Smooth muscle cell (in vitro differentiated cells): Measurements from ENCODE around the gene REEP5. TPM values are rescaled to one million over a fixed set of nuclear protein-coding genes. Genes with fewer than 3 reads are reported as not detected.

ENCODE experiments used
- DNase-seq: peaks from one replicate; lab custom pipeline; 2025; ENCODE audit not compliant: unreplicated experiment; lab: John Stamatoyannopoulos, UW
- H2AFZ ChIP-seq: fragments of 200-600 bp; sonication (generic); 2 replicates; pipeline ENCODE4 v1.6.0; 2016; ENCODE audit warnings: antibody characterized with exemption, low read depth, mild to moderate bottlenecking
- H3F3A ChIP-seq: fragments of 200-600 bp; sonication (generic); 2 replicates; pipeline ENCODE4 v1.6.0; 2017; ENCODE audit warnings: antibody characterized with exemption, low read depth
- H3K27ac ChIP-seq: fragments of 200-600 bp; sonication (generic); 2 replicates; pipeline ENCODE4 v1.5.1; 2016; ENCODE audit warnings: low read depth, mild to moderate bottlenecking
- H3K27me3 ChIP-seq: fragments of 200-600 bp; sonication (generic); 2 replicates; pipeline ENCODE4 v1.6.1; 2016; ENCODE audit warnings: low read depth, mild to moderate bottlenecking
- H3K36me3 ChIP-seq: fragments of 200-600 bp; sonication (generic); 2 replicates; pipeline ENCODE4 v1.5.1; 2016; ENCODE audit warnings: low read depth
- H3K4me1 ChIP-seq: fragments of 200-600 bp; sonication (generic); 2 replicates; pipeline ENCODE4 v1.5.1; 2016; ENCODE audit warnings: low read depth
- H3K4me2 ChIP-seq: fragments of 200-600 bp; sonication (generic); 2 replicates; pipeline ENCODE4 v1.6.0; 2016; ENCODE audit warnings: mild to moderate bottlenecking
- H3K4me3 ChIP-seq: fragments of 200-600 bp; sonication (generic); 2 replicates; pipeline ENCODE4 v1.5.1; 2016; ENCODE audit warnings: mild to moderate bottlenecking
- H3K79me2 ChIP-seq: fragments of 200-600 bp; sonication (generic); 2 replicates; pipeline ENCODE4 v1.6.0; 2016; ENCODE audit warnings: low read depth, mild to moderate bottlenecking
- H3K9ac ChIP-seq: fragments of 200-600 bp; sonication (generic); 2 replicates; pipeline ENCODE4 v1.6.0; 2016; ENCODE audit warnings: low read depth
- H3K9me3 ChIP-seq: fragments of 200-600 bp; sonication (generic); replicated peaks from 2 replicates; pipeline ENCODE4 v1.5.1; 2016; ENCODE audit warnings: low read depth
- H4K20me1 ChIP-seq: fragments of 200-600 bp; sonication (generic); 2 replicates; pipeline ENCODE4 v1.6.0; 2016; ENCODE audit warnings: low read depth
- CTCF ChIP-seq: fragments of 200-600 bp; sonication (generic); IDR thresholded peaks from 2 replicates; pipeline ENCODE4 v1.5.1; 2017; ENCODE audit warnings: borderline replicate concordance, mild to moderate bottlenecking, antibody characterized with exemption; ENCODE audit not compliant: insufficient read depth, poor library complexity, severe bottlenecking
- WGBS: methylation state at CpG from one replicate; pipeline ENCODE4 v1.1.7; 2016; ENCODE audit warnings: low lambda C conversion rate; 5-methylcytosine and 5-hydroxymethylcytosine counted together
- polyA plus RNA-seq: library from polyadenylated mRNA; unstranded; fragments of >200 nt; fragmentation: Nextera tagmentation; extraction: Ambion mirVana; gene quantifications from 2 replicates; pipeline ENCODE4 v1.2.1, GENCODE V29; 2016
- total RNA-seq: library from RNA; depleted of rRNA; stranded (reverse); fragments of >200 nt; gene quantifications from 2 replicates; pipeline ENCODE4 v1.2.3, GENCODE V29; 2014

REEP5 gene
- total and polyA plus RNA-seq, 2 experiments from 2014 or later: 59.0 to 178 TPM

DNA sequence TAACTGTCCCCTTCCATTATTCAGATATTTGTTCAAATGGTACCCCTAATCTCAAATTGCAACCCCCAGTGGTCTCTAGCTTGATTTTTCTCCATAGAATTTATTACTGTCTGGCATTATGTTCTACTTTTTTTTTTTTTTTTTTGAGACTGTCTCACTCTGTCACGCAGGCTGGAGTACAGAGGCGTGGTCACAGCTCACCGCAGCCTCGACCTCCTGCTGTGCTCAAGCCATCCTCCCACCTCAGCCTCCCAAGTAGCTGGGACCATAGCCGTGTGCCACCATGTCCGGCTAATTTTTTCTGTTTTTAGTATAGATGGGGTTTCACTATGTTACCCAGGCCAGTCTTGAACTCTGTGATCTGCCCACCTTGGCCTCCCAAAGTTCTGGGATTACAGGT lies 2.0 kb upstream of the REEP5 start:
- no peak overlapping the region for H3K27ac ChIP-seq
- peaks cover 20% of the 10 kb centered on the region for H3K79me2 ChIP-seq
- no peak overlapping the region for H3K4me3 ChIP-seq
- no peak for DNase-seq
- no peaks in the 10 kb centered on the region for H3K27me3 ChIP-seq
- 91% methylated on average over 6 of the region's 6 CpGs for WGBS
- no peak overlapping the region for H2AFZ ChIP-seq
- H3K36me3 ChIP-seq: no peaks in the 10 kb centered on the region
- H3K4me2 ChIP-seq: no peak overlapping the region
- H3K9ac ChIP-seq: no peak overlapping the region
- no peak for TF ChIP-seq CTCF
- H3F3A ChIP-seq: peaks cover 5% of the 10 kb centered on the region
- H3K9me3 ChIP-seq: no peaks in the 10 kb centered on the region
- peaks cover 9% of the 10 kb centered on the region for H3K4me1 ChIP-seq
- peaks cover 17% of the 10 kb centered on the region for H4K20me1 ChIP-seq

DNA sequence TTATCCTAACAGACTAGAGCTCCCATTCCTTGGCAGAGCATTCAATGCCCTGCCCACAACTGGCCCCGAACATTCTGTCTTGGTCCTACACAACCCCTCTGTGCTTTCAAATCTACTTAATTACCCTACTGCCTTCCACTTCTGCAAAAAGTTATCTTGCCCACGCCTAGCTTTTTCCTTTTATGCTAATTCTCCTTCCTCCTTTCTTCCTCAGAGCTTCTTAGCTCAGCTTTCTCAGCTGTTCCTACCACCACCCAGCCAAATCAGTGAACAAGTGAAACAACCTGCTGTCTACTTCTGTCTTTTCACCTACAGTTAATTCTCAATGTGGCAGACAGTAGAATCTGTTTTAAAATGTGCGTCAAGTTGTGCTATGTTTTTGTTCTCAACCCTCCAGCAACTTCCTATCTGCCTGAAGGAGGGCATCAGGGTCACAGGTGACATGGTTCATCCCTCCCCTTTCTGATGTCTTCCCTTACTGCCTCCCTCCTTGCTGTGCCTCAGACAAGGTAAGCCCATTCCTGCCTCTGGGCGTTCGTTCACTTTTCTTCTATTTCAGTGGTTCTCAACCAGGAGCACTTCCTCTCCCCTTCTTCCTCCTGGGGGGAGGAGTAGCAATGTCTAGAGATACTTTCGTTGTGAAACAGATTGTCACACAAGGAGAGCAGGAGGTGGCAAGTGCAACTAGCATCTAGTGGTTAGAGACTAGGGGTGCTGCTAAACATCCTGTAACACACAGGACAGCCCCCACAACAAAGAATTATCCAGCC lies 1.3 kb upstream of the REEP5 start:
- Histone ChIP-seq H2AFZ (no peak overlapping the region), H3F3A (peaks cover 5% of the 10 kb centered on the region), H4K20me1 (peaks cover 24% of the 10 kb centered on the region), H3K4me2 (no peak overlapping the region), H3K9me3 (no peaks in the 10 kb centered on the region), H3K4me1 (peaks cover 9% of the 10 kb centered on the region), H3K36me3 (no peaks in the 10 kb centered on the region), H3K79me2 (peaks cover 26% of the 10 kb centered on the region), H3K27me3 (no peaks in the 10 kb centered on the region), H3K9ac (no peak overlapping the region), H3K27ac (no peak overlapping the region), H3K4me3 (no peak overlapping the region)
- DNase-seq: no peak
- 65% methylated on average over 6 of the region's 6 CpGs for WGBS
- no peak for TF ChIP-seq CTCF

DNA sequence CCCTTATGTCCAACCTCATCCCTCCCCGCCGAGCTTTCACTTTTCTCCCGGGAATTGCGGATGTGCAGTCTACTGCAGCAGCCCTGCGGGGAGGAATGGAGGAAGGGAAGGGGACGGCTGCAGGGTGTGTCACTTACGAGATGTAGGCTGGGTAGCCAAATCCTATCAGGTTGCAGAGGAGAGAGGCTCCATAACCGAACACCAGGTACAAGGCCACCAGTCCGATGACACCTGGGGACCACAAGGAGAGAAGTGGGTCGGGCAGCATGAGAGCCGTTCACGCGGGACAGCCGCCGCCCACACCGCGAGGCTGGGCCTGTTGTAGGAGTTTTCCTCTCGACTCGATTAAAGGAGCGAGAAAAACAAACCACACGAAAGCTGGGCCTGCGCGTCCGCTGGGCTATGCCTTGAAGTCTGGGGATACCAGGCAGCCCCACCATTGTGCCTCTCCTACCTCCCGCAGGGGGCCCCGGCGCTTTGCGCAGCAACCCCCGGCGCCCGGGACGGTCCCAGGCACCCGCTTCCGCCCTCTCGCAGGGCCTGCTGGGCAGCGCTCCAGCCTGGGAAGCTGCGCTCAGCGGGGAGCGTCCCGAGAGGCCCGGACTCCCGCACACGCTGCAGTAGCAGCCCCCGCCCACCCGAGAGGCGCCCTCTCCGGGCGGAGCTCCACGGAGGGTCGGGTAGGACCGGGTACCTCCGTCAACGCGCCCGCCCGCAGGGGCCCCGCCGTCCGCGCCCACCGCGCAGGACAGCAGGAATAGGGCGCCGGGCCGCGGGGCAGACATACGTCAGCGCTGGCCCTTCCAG lies 798 bp downstream of the REEP5 start:
- Histone ChIP-seq H3K4me2 (peak overlapping the region; percentile 87), H2AFZ (peak overlapping the region; percentile 83), H3K27me3 (no peaks in the 10 kb centered on the region), H3K4me3 (peak overlapping the region; percentile 92), H4K20me1 (peaks cover 44% of the 10 kb centered on the region), H3K79me2 (peaks cover 42% of the 10 kb centered on the region), H3K4me1 (peaks cover 9% of the 10 kb centered on the region), H3F3A (peaks cover 5% of the 10 kb centered on the region), H3K9me3 (no peaks in the 10 kb centered on the region), H3K27ac (peak overlapping the region; percentile 85), H3K9ac (peak overlapping the region; percentile 85), H3K36me3 (no peaks in the 10 kb centered on the region)
- peak; percentile 54 for DNase-seq
- TF ChIP-seq CTCF: no peak
- WGBS: under 1% methylated on average over 37 of the region's 68 CpGs
